GM23338 (cell line): Measurements from ENCODE around the gene SPHKAP. TPM values are rescaled to one million over a fixed set of nuclear protein-coding genes. Genes with fewer than 3 reads are reported as not detected.
A peak's percentile ranks its signal among the peaks of the same experiment; 100 is the strongest.
"Not testable (repeated sequence)": the region's sequence is repeated elsewhere in the genome, so short reads cannot be mapped to it uniquely, and the experiment has no call there.

ENCODE experiments used
- ATAC-seq: fragments of 200-7000 bp; cut with Tn5 transposase; 3 replicates; pipeline ENCODE4 v1.9.1; 2020
- DNase-seq: peaks from one replicate; pipeline ENCODE4 v3.0.0-alpha.2; 2015; ENCODE audit warnings: low spot score
- H2AFZ ChIP-seq: fragments of 200-600 bp; sonication (generic); 2 replicates; pipeline ENCODE4 v1.8.0; 2016; ENCODE audit warnings: antibody characterized with exemption, mild to moderate bottlenecking, moderate library complexity
- H3F3A ChIP-seq: fragments of 200-600 bp; sonication (generic); replicated peaks from 2 replicates; pipeline ENCODE4 v1.8.0; 2017; ENCODE audit warnings: antibody characterized with exemption, mixed run types, low read depth
- H3K27ac ChIP-seq: fragments of 200-600 bp; sonication (generic); 2 replicates; pipeline ENCODE4 v1.6.1; 2016; ENCODE audit warnings: low read depth
- H3K27me3 ChIP-seq: fragments of 200-600 bp; sonication (generic); 2 replicates; pipeline ENCODE4 v1.8.0; 2016; ENCODE audit warnings: mild to moderate bottlenecking, mixed run types, moderate library complexity; ENCODE audit not compliant: insufficient read depth
- H3K36me3 ChIP-seq: fragments of 200-600 bp; sonication (generic); 2 replicates; pipeline ENCODE4 v1.8.0; 2016; ENCODE audit warnings: mild to moderate bottlenecking; ENCODE audit not compliant: insufficient read depth
- H3K4me1 ChIP-seq: fragments of 200-600 bp; sonication (generic); 2 replicates; pipeline ENCODE4 v1.8.0; 2016; ENCODE audit warnings: mild to moderate bottlenecking, moderate library complexity; ENCODE audit not compliant: insufficient read depth
- H3K4me2 ChIP-seq: fragments of 200-600 bp; sonication (generic); 2 replicates; pipeline ENCODE4 v1.7.1; 2017; ENCODE audit warnings: mixed run types
- H3K4me3 ChIP-seq: fragments of 200-600 bp; sonication (generic); 2 replicates; pipeline ENCODE4 v1.6.1; 2016; ENCODE audit warnings: mixed run types
- H3K79me2 ChIP-seq: fragments of 200-600 bp; sonication (generic); replicated peaks from 2 replicates; pipeline ENCODE4 v1.8.0; 2017; ENCODE audit warnings: mild to moderate bottlenecking; ENCODE audit not compliant: insufficient read depth
- H3K9me2 ChIP-seq: fragments of 200-600 bp; sonication (generic); 2 replicates; pipeline ENCODE4 v1.8.0; 2017; ENCODE audit not compliant: insufficient read depth
- H4K20me1 ChIP-seq: fragments of 200-600 bp; sonication (generic); replicated peaks from 2 replicates; pipeline ENCODE4 v1.8.0; 2017; ENCODE audit warnings: mild to moderate bottlenecking; ENCODE audit not compliant: insufficient read depth
- H3K27ac Mint-ChIP-seq: 2 replicates; pipeline ENCODE4 v1.8.0; 2020; ENCODE audit warnings: inconsistent platforms, mild to moderate bottlenecking, moderate library complexity, mixed read lengths
- H3K27me3 Mint-ChIP-seq: 3 replicates; pipeline ENCODE4 v1.8.0; 2022; ENCODE audit warnings: low read depth, mild to moderate bottlenecking, moderate library complexity, mixed read lengths, inconsistent platforms; ENCODE audit not compliant: insufficient read depth, poor library complexity
- H3K36me3 Mint-ChIP-seq: 3 replicates; pipeline ENCODE4 v1.8.0; 2021; ENCODE audit warnings: low read depth, mild to moderate bottlenecking, inconsistent platforms, moderate library complexity, mixed read lengths
- H3K4me1 Mint-ChIP-seq: 3 replicates; pipeline ENCODE4 v1.8.0; 2020; ENCODE audit warnings: mild to moderate bottlenecking, inconsistent platforms, mixed read lengths
- H3K4me3 Mint-ChIP-seq: 3 replicates; pipeline ENCODE4 v1.8.0; 2021; ENCODE audit warnings: moderate library complexity, mild to moderate bottlenecking, inconsistent platforms, mixed read lengths
- H3K9me3 Mint-ChIP-seq: 3 replicates; pipeline ENCODE4 v1.8.0; 2020; ENCODE audit warnings: moderate library complexity, mild to moderate bottlenecking, inconsistent platforms, mixed read lengths
- CTCF ChIP-seq, 2 experiments: fragments of 200-600 bp in 1 of 2; sonication (generic) in 1 of 2; conservative IDR thresholded peaks; 2 replicates each; pipeline versions ENCODE4 v1.5.1 to v1.6.1; 2016 to 2017; ENCODE audit warnings: antibody characterized with exemption in 2 of 2, low read depth in 2 of 2, mild to moderate bottlenecking in 2 of 2, moderate library complexity in 1 of 2
- NANOG ChIP-seq: IDR thresholded peaks from 2 replicates; pipeline ENCODE4 v1.6.1; 2016; ENCODE audit warnings: antibody characterized with exemption, borderline replicate concordance
- REST ChIP-seq: IDR thresholded peaks from one replicate; pipeline ENCODE4 v1.6.1; 2018; ENCODE audit warnings: antibody characterized with exemption; ENCODE audit not compliant: unreplicated experiment
- ZNF331 ChIP-seq: fragments of 250-450 bp; sonication (Bioruptor Pico); IDR thresholded peaks from 2 replicates; pipeline ENCODE4 v1.5.0; 2020; ENCODE audit warnings: low read depth, mild to moderate bottlenecking, moderate library complexity
- ZNF462 ChIP-seq: fragments of 250-450 bp; sonication (Bioruptor Pico); IDR thresholded peaks from 2 replicates; pipeline ENCODE4 v1.5.0; 2020; ENCODE audit warnings: mild to moderate bottlenecking, moderate library complexity
- polyA plus RNA-seq: library from polyadenylated mRNA; unstranded; fragments of >200 nt; fragmentation: Nextera tagmentation; extraction: Ambion mirVana; gene quantifications from 2 replicates; pipeline ENCODE4 v1.2.1, GENCODE V29; 2016
- total RNA-seq: library from RNA; depleted of rRNA; stranded (reverse); fragments of >200 nt; shearing (Covaris generic); gene quantifications from 2 replicates; pipeline ENCODE4 v1.2.3, GENCODE V29; 2014

The SPHKAP gene
- total and polyA plus RNA-seq, 2 experiments from 2014 or later, result 0.10 TPM; not detected in 1

GRCh38 chr2:227939271-227940027 lies 242.0 kb downstream of the SPHKAP start:
- Histone ChIP-seq H3K4me3 (no peak overlapping the region), H3K4me2 (no peak overlapping the region), H3K4me1 (peaks cover 12% of the 10 kb centered on the region), H3K27me3 (no peaks in the 10 kb centered on the region), H3F3A (no peaks in the 10 kb centered on the region), H3K27ac (no peak overlapping the region), H4K20me1 (no peaks in the 10 kb centered on the region), H3K36me3 (no peaks in the 10 kb centered on the region), H3K9me2 (no peaks in the 10 kb centered on the region), H3K79me2 (no peaks in the 10 kb centered on the region), H2AFZ (peak overlapping the region; percentile 85)
- Mint-ChIP-seq H3K36me3 (no peaks in the 10 kb centered on the region), H3K27me3 (no peaks in the 10 kb centered on the region), H3K27ac (no peak overlapping the region; the same call in 1 of the 2 replicates), H3K4me3 (no peak overlapping the region), H3K4me1 (peaks cover 5% of the 10 kb centered on the region), H3K9me3 (peaks cover 8% of the 10 kb centered on the region; the same call in 2 of the 3 replicates)
- peak; percentile 75 for DNase-seq
- TF ChIP-seq CTCF (conservative IDR thresholded peaks at IDR 0.05; ENCODE audit: low read depth in 2 of 2) (peak; percentile 90), REST (no peak), NANOG (no peak), ZNF331 (CRISPR knock-in tag) (no peak), ZNF462 (CRISPR knock-in tag) (no peak)
- ATAC-seq, result peak; percentile 84

- H3K36me3 ChIP-seq, H3K4me1 Mint-ChIP-seq, DNase-seq, ATAC-seq, H3K4me2 ChIP-seq, H2AFZ ChIP-seq, H3K9me3 Mint-ChIP-seq, H3K27ac ChIP-seq, H3K9me2 ChIP-seq, H3F3A ChIP-seq, H3K79me2 ChIP-seq, H3K4me3 ChIP-seq, H3K4me3 Mint-ChIP-seq, H3K27me3 Mint-ChIP-seq, H3K27me3 ChIP-seq, H3K27ac Mint-ChIP-seq, H3K36me3 Mint-ChIP-seq, H4K20me1 ChIP-seq: not testable (repeated sequence)
- H3K4me1 ChIP-seq, result peaks cover 16% of the 10 kb centered on the region
Observed at GRCh38 chr2:227936249-227936648, 245.2 kb downstream of the SPHKAP start.
